ENCODE results near the gene PDSS2.
"Not testable (repeated sequence)": the region's sequence is repeated elsewhere in the genome, so short reads cannot be mapped to it uniquely, and the experiment has no call there.

PDSS2 gene

GRCh38 chr6:107314531-107314939, 144.8 kb downstream of the PDSS2 start:
- DNase-seq: no peak

- DNase-seq: no peak
Measured at GRCh38 chr6:107313776-107314175, 145.6 kb downstream of the PDSS2 start.

- no peak for DNase-seq
Measured at GRCh38 chr6:107310362-107310761, 149.0 kb downstream of the PDSS2 start.

- DNase-seq: no peak
Measured at GRCh38 chr6:107308677-107309076, 150.7 kb downstream of the PDSS2 start.

- DNase-seq: not testable (repeated sequence)
Measured at GRCh38 chr6:107305994-107306393, 153.4 kb downstream of the PDSS2 start.

DNA sequence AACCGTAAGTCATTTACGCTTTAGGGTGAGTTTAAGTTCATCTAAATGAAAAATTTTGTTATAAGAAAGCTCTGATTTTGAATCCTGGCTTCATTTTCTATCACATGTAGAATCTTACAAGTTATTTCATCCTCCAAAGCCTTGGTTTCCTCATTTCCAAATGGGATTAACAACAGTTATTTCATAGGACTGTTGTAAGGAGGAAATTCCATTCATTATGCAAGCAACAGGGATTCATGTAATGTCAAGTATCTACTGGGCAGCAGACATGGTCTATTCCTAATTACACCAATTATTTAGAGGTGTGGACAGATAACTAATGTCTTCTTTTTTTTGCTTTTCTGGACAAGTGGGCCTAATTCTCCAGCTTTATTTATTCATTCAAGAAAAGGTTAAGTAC, 154.0 kb downstream of the PDSS2 start:
- DNase-seq: no peak

DNA sequence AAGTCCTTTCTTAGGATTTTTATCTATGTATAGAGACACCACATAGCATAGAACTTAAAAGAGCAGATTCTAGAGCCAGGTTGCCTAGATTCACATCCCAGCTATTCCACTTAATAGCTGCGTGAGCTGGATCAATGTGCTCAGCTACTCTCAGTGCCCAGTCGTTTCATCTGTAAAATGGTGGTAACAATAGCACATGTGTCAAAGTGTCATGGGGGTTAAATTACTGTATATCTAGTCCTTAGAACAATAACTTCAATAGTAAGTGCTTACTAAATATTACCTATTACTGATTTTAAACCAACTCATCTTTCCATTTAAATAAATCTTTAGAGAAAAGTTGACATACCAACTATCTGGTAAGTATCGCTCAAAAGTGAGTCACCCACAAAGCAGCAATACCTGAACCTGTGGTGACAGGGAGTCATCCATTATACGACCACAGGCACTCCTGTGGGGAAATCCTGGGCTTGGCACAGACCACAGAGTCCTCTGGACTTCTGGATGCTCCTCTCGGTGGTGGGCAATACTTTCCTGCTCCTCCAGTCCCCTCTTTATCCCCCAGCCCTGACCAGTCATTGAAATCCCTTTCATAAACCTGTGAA, 154.8 kb downstream of the PDSS2 start:
- DNase-seq: no peak

DNA sequence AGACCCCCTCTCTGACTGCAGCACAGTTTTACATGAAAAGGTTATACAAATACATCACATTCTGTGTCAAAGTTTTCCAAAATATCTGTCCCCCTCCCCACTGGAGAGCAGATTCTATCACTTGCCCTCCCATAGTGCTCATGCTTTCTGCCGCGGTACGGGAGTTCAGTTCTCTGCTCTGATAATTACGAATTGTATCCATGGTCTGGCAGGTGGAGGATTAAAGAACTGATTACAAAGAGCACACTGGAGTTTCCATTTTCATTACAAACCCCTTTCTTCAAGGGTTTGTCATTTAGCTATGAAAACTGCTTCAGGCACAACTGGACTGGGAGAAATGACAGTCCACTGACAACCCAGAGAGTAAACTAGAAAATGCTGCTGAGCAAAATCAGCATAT, 166.0 kb downstream of the PDSS2 start:
- DNase-seq: no peak

DNA sequence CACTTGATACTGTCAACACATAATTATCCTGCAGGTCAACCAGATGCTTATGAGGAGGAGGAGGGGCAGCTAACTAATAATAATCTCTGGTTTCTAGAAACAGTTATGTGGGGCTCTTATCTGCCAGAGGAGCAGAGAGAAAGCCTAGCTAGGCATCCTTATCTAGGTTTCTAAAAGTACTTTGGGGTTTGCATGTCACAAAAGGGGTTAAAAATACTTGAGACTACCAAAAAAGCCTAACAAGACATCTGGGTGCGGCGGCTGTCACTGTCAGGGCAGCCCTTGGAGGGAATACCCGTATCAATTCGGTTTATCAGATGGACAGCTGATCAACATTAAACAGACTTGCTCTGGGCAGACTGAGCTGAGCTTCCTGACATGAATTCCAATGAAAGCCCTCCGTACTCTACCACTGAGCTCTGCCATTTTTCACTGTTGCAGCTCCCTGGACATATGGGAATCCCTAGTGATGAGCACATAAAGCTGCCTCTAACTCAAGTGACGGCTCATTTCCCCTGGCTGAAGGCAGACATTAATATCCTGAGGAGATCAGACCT, 166.6 kb downstream of the PDSS2 start:
- DNase-seq: no peak

- DNase-seq: no peak
Measured at GRCh38 chr6:107290491-107290890, 168.9 kb downstream of the PDSS2 start.

DNA sequence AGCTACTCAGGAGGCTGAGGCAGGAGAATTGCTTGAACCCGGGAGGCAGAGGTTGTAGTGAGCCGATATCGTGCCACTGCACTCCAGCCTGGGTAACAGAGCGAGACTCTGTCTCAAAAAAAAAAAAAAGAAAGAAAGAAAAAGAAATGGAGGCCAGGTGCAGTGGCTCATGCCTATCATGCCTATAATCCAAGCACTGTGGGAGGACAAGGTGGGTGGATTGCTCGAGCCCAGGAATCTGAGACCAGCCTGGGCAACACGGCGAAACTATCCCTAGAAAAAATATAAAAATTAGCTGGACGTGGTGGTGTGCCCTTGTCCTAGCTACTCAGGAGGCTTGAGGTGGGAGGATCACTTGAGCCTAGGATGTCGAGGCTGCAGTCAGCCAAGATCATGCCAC, 170.1 kb downstream of the PDSS2 start:
- not testable (repeated sequence) for DNase-seq

GRCh38 chr6:107285683-107286082, 173.7 kb downstream of the PDSS2 start:
- not testable (repeated sequence) for DNase-seq

DNA sequence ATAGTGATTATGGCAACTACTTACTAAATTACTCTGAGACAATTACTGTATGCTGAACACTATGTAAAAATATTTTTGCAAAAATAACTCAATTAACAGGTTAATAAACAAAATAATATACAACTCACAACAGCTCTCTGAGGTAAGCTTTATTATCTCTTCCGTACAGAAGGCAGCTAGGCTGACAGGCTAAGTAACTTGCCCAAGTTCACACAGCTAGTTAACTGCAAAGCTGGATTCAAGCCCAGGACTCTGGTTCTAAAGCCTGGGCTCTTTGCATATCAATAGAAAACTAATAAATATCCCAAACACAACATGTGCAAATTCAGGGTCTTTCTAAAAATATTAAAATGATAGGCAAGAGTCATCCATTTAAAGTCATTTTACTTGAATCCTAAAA, 174.6 kb downstream of the PDSS2 start:
- no peak for DNase-seq

DNA sequence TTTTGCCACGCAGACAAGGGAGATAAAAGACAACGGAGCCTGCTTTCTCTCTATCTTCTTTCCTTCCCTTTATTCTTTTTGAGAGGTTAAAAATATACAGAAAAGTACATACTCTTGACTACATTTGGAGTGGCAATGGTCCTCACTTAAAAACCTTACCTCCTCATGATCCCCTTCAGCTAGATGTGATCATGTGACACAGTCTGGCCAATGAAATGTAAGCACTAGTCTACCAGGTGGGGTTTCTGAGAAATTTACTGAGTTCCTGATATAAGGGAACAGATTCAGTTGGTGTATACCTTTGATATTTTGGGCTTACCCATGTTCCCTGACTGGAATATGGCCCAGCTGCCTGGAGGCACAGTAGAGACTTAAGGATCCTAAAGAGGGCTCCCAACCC, 178.6 kb downstream of the PDSS2 start:
- DNase-seq: no peak

- not testable (repeated sequence) for DNase-seq
Measured at GRCh38 chr6:107280001-107280400, 179.4 kb downstream of the PDSS2 start.

GRCh38 chr6:107275330-107275865, 184.0 kb downstream of the PDSS2 start:
- no peak for DNase-seq

GRCh38 chr6:107274288-107274687, 185.1 kb downstream of the PDSS2 start:
- DNase-seq: no peak

GRCh38 chr6:107272246-107272645, 187.1 kb downstream of the PDSS2 start:
- no peak for DNase-seq

- DNase-seq: no peak
Measured at GRCh38 chr6:107271208-107271790, 188.1 kb downstream of the PDSS2 start.

- DNase-seq: no peak
Measured at GRCh38 chr6:107267634-107268033, 191.7 kb downstream of the PDSS2 start.

GRCh38 chr6:107267006-107267405, 192.4 kb downstream of the PDSS2 start:
- no peak for DNase-seq

GRCh38 chr6:107266563-107266962, 192.8 kb downstream of the PDSS2 start:
- no peak for DNase-seq

- no peak for DNase-seq
Measured at GRCh38 chr6:107264357-107264840, 195.0 kb downstream of the PDSS2 start.

- no peak for DNase-seq
Measured at GRCh38 chr6:107259951-107260350, 199.4 kb downstream of the PDSS2 start.

Data from CD4-positive, alpha-beta T cell treated with Interleukin-6 for 4 hours (primary cell).